Amniotic epithelial cell (primary cell): Measurements from ENCODE around the gene AMER2.
A peak's percentile ranks its signal among the peaks of the same experiment; 100 is the strongest.

Experiments used
- DNase-seq: peaks from one replicate; pipeline ENCODE4 v3.0.0-alpha.2; 2010; ENCODE audit warnings: low read depth

The AMER2 gene

GRCh38 chr13:25151626-25152195 lies 20.4 kb downstream of the AMER2 start:
- DNase-seq = no peak

GRCh38 chr13:25149711-25150110 lies 22.4 kb downstream of the AMER2 start:
- DNase-seq = no peak

- DNase-seq = no peak
Observed at GRCh38 chr13:25148402-25148771, 23.7 kb downstream of the AMER2 start.

- no peak for DNase-seq
Observed at GRCh38 chr13:25147638-25148401, 24.3 kb downstream of the AMER2 start.

GRCh38 chr13:25143706-25144105 lies 28.4 kb downstream of the AMER2 start:
- DNase-seq = no peak

- DNase-seq = no peak
Observed at GRCh38 chr13:25141042-25141441, 31.0 kb downstream of the AMER2 start.

GRCh38 chr13:25137788-25138115 lies 34.3 kb downstream of the AMER2 start:
- no peak for DNase-seq

GRCh38 chr13:25136880-25137787 lies 35.0 kb downstream of the AMER2 start:
- DNase-seq = no peak

GRCh38 chr13:25135896-25136295 lies 36.2 kb downstream of the AMER2 start:
- DNase-seq = no peak

GRCh38 chr13:25132751-25133390 lies 39.2 kb downstream of the AMER2 start:
- no peak for DNase-seq

GRCh38 chr13:25131881-25132420 lies 40.1 kb downstream of the AMER2 start:
- no peak for DNase-seq

- DNase-seq = no peak
Observed at GRCh38 chr13:25130944-25131343, 41.1 kb downstream of the AMER2 start.

GRCh38 chr13:25118378-25118905 lies 53.6 kb downstream of the AMER2 start:
- DNase-seq = no peak

- no peak for DNase-seq
Observed at GRCh38 chr13:25117312-25117711, 54.8 kb downstream of the AMER2 start.

GRCh38 chr13:25116044-25116443 lies 56.0 kb downstream of the AMER2 start:
- DNase-seq = no peak

GRCh38 chr13:25114220-25114619 lies 57.9 kb downstream of the AMER2 start:
- peak; percentile 66 for DNase-seq

- no peak for DNase-seq
Observed at GRCh38 chr13:25112695-25113255, 59.3 kb downstream of the AMER2 start.
